Upper lobe of left lung (tissue), 6 donors: ENCODE data around the gene TULP1. TPM values are rescaled to one million over a fixed set of nuclear protein-coding genes. Genes with fewer than 3 reads are reported as not detected.

Experiments used
- ATAC-seq, 2 donors: fragments of 200-7000 bp; cut with Tn5 transposase; one replicate each; pipeline ENCODE4 v1.9.1; 2022; ENCODE audit warnings: mild to moderate bottlenecking in 2 of 2, moderate library complexity in 2 of 2; ENCODE audit not compliant: low FRiP score in 2 of 2
- DNase-seq, 2 donors: peaks; one replicate each; pipeline ENCODE4 v3.0.0-alpha.2; 2019 to 2020
- H3K27ac ChIP-seq, 4 donors: fragments of 200-600 bp; sonication (generic); one replicate each; pipeline ENCODE4 v1.5.1; 2016 to 2019
- H3K27me3 ChIP-seq, 4 donors: fragments of 200-600 bp; sonication (generic); one replicate each; pipeline ENCODE4 v1.5.1; 2017 to 2019
- H3K36me3 ChIP-seq, 4 donors: fragments of 200-600 bp; sonication (generic); one replicate each; pipeline ENCODE4 v1.5.1; 2016 to 2019
- H3K4me1 ChIP-seq, 4 donors: fragments of 200-600 bp; sonication (generic); one replicate each; pipeline ENCODE4 v1.5.1; 2018 to 2019
- H3K4me3 ChIP-seq, 4 donors: fragments of 200-600 bp; sonication (generic); one replicate each; pipeline ENCODE4 v1.5.1; 2017 to 2019; ENCODE audit warnings: mild to moderate bottlenecking in 2 of 4, moderate library complexity in 1 of 4
- H3K9me3 ChIP-seq, 4 donors: fragments of 200-600 bp; sonication (generic); one replicate each; pipeline ENCODE4 v1.5.1; 2018 to 2019
- EP300 ChIP-seq, 4 donors: sonication (generic); formaldehyde crosslinking; IDR thresholded peaks; one replicate each; pipeline ENCODE4 v1.5.1; 2017; ENCODE audit warnings: antibody characterized with exemption in 4 of 4, control low read depth in 2 of 4
- POLR2A ChIP-seq, 4 donors: fragments of 450-650 bp; IDR thresholded peaks; one replicate each; pipeline ENCODE4 v1.5.1; 2016 to 2017; ENCODE audit warnings: antibody characterized with exemption in 4 of 4, mild to moderate bottlenecking in 2 of 4
- POLR2AphosphoS5 ChIP-seq, 2 donors: sonication (generic); formaldehyde crosslinking; IDR thresholded peaks; one replicate each; pipeline ENCODE4 v1.5.1; 2017; ENCODE audit warnings: antibody characterized with exemption in 2 of 2
- WGBS, 2 donors: methylation state at CpG; one replicate each; pipeline ENCODE4 v1.1.5; 2017 to 2018; 5-methylcytosine and 5-hydroxymethylcytosine counted together
- total RNA-seq, 6 donors: library from RNA; depleted of rRNA in 4 of 6; stranded (reverse); fragments of >200 nt in 4 of 6; gene quantifications; one replicate each; pipeline versions ENCODE4 v1.1.0 to v1.2.1, GENCODE V29; 2016 to 2021
- TF ChIP-seq, protein P1 (sequence below), 6 experiments: fragments of 450-650 bp in 4 of 6; fragments of 200-600 bp in 2 of 6; sonication (generic) in 2 of 6; IDR thresholded peaks; one replicate each; pipeline ENCODE4 v1.5.1; 2016 to 2019; ENCODE audit warnings: antibody characterized with exemption in 6 of 6
- donor health status: DM: no; HTN: no; CAD: no; lungs with moderate emphysema.
- donor health status: DM: no; HTN: yes; CAD: no; lungs with severe emphysema.

The TULP1 gene
- total RNA-seq, 6 donors from 2014 or later, result not detected

DNA sequence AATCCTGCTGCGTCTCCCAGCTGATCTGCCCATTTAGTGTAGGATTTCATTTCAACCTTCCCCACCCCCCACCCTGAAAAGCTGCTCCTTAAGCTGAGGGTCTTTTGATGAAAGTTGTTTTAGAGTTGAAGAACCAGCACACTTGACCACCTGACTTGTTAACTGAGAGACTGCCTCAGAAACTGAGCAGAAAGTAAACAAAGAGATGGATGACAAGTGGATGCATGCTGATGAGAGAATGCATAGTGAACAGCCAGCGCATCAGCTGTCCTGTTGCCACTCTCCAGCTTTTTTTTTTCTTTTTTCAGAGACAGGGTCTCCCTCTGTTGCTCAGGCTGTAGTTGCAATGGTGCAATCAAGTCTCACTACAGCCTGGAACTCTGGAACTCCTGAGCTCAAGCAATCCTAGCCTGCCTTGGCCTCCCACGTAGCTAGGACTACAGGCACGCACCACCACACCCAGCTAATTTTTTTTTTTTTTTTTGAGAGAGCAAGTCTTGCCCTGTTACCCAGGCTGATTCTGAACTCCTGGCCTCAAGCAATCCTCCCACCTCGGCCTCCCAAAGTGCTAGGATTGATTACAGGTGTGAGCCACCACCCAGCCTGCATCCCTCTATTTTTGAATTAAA lies 35.0 kb downstream of the TULP1 start:
- Histone ChIP-seq H3K9me3 (no peaks in the 10 kb centered on the region), H3K4me3 (no peak overlapping the region), H3K27ac (no peak overlapping the region), H3K36me3 (peaks cover 3 to 64% (median 21%) of the 10 kb centered on the region in 4 donors), H3K4me1 (no peaks in the 10 kb centered on the region), H3K27me3 (no peaks in the 10 kb centered on the region)
- 90 to 99% methylated on average over 5 of the region's 5 CpGs for WGBS, 2 donors
- ATAC-seq (no peak), DNase-seq (no peak)
- TF ChIP-seq POLR2A (IDR thresholded peaks at IDR 0.05) (no peak), POLR2AphosphoS5 (IDR thresholded peaks at IDR 0.05) (no peak), EP300 (IDR thresholded peaks at IDR 0.05) (no peak)

DNA sequence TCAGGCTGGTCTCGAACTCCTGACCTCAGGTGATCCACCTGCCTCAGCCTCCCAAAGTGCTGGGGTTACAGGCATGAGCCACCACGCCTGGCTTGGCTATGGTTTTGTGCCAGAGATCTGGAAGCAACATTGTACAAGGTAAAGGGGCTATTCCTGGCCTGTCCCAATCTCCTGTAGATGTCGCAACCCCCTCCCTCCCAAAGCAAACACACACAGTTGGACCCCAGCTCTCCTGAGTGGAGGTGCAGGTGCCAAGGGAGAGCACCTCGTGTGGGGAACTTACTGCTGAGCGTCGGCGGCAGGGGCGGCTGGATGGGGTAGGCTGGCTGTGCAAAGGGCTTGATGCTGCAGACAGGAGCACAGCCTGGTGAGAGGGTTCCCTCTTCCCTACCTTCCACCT lies 35.7 kb downstream of the TULP1 start:
- 80 to 87% methylated on average over 3 to 8 of the region's 8 CpGs for WGBS, 2 donors
- peaks cover 3 to 68% (median 24%) of the 10 kb centered on the region in 4 donors for H3K36me3 ChIP-seq

DNA sequence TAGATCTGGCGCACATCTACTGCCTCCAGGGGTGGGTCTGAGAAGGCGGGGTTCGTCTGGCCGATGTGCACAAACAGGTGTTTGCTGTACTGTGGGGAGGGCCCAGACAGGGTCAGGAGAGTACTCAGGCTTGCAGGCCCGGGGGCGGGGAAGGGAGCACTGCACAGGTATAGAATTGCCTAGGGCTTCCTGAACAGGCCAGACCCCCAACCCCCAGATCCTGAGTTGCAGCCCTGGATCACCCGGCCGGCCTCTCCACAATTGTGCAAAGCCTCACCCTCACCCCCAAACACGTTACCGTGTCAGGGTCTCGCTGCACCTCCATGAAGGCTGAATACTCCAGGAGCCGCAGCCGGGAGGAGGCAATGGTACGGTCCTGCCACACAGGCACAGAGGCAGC lies 36.7 kb downstream of the TULP1 start:
- 77 to 89% methylated on average over 8 to 14 of the region's 14 CpGs for WGBS, 2 donors
- TF ChIP-seq, protein P1, sequence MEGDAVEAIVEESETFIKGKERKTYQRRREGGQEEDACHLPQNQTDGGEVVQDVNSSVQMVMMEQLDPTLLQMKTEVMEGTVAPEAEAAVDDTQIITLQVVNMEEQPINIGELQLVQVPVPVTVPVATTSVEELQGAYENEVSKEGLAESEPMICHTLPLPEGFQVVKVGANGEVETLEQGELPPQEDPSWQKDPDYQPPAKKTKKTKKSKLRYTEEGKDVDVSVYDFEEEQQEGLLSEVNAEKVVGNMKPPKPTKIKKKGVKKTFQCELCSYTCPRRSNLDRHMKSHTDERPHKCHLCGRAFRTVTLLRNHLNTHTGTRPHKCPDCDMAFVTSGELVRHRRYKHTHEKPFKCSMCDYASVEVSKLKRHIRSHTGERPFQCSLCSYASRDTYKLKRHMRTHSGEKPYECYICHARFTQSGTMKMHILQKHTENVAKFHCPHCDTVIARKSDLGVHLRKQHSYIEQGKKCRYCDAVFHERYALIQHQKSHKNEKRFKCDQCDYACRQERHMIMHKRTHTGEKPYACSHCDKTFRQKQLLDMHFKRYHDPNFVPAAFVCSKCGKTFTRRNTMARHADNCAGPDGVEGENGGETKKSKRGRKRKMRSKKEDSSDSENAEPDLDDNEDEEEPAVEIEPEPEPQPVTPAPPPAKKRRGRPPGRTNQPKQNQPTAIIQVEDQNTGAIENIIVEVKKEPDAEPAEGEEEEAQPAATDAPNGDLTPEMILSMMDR (IDR thresholded peaks at IDR 0.05), result no peak
- TF ChIP-seq EP300 (IDR thresholded peaks at IDR 0.05) (no peak), POLR2AphosphoS5 (IDR thresholded peaks at IDR 0.05) (no peak), POLR2A (IDR thresholded peaks at IDR 0.05) (no peak)
- Histone ChIP-seq H3K4me3 (no peak overlapping the region), H3K27me3 (no peaks in the 10 kb centered on the region), H3K36me3 (peaks cover 3 to 79% (median 32%) of the 10 kb centered on the region in 4 donors), H3K9me3 (no peaks in the 10 kb centered on the region), H3K27ac (no peak overlapping the region), H3K4me1 (peaks cover 0 to 11% (median 4%) of the 10 kb centered on the region in 4 donors)
- DNase-seq, result no peak
- ATAC-seq, result no peak

More for the DNA sequence above, 35.7 kb downstream of the TULP1 start:
- ATAC-seq (no peak), DNase-seq (no peak)
- Histone ChIP-seq H3K27me3 (no peaks in the 10 kb centered on the region), H3K4me1 (peaks cover 0 to 4% (median under 1%) of the 10 kb centered on the region in 4 donors), H3K27ac (no peak overlapping the region), H3K9me3 (no peaks in the 10 kb centered on the region), H3K4me3 (no peak overlapping the region)
- TF ChIP-seq, protein P1 (IDR thresholded peaks at IDR 0.05), result no peak
- no peak for TF ChIP-seq POLR2A (IDR thresholded peaks at IDR 0.05)
- no peak for TF ChIP-seq POLR2AphosphoS5 (IDR thresholded peaks at IDR 0.05)
- no peak for TF ChIP-seq EP300 (IDR thresholded peaks at IDR 0.05)

DNA sequence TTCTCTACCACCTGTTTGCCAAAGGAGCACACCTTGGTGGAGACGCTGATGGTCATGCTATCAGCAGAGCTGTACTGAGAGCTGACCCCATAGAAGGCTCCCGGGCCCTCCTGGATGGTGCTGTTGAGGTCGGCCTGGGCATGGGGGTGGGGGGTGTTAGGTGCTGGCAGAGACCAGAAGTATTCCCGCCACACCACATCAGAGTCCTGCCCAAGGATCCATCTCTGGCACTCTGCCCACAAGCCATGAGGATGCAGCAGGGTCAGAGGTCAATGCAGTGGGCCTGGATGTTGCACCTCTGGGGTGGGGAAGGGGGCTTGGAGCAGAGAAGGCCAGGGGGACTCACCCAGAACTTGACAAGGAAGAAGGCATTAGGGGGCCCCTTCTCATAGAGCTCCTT lies 37.1 kb downstream of the TULP1 start:
- H3K9me3 ChIP-seq, result no peaks in the 10 kb centered on the region
- no peaks in the 10 kb centered on the region for H3K27me3 ChIP-seq
- WGBS, 2 donors, result 83% methylated on average over 3 of the region's 4 CpGs; no CpG with 5 or more reads in 1 of the 2 donors
- peaks cover under 1 to 16% (median 6%) of the 10 kb centered on the region in 4 donors for H3K4me1 ChIP-seq
- TF ChIP-seq EP300 (IDR thresholded peaks at IDR 0.05) (no peak), POLR2A (IDR thresholded peaks at IDR 0.05) (no peak), POLR2AphosphoS5 (IDR thresholded peaks at IDR 0.05) (no peak)
- TF ChIP-seq, protein P1 (IDR thresholded peaks at IDR 0.05), result no peak
- no peak overlapping the region for H3K27ac ChIP-seq
- no peak overlapping the region for H3K4me3 ChIP-seq
- no peak for DNase-seq
- ATAC-seq, result no peak
- peaks cover 3 to 83% (median 37%) of the 10 kb centered on the region in 4 donors for H3K36me3 ChIP-seq

DNA sequence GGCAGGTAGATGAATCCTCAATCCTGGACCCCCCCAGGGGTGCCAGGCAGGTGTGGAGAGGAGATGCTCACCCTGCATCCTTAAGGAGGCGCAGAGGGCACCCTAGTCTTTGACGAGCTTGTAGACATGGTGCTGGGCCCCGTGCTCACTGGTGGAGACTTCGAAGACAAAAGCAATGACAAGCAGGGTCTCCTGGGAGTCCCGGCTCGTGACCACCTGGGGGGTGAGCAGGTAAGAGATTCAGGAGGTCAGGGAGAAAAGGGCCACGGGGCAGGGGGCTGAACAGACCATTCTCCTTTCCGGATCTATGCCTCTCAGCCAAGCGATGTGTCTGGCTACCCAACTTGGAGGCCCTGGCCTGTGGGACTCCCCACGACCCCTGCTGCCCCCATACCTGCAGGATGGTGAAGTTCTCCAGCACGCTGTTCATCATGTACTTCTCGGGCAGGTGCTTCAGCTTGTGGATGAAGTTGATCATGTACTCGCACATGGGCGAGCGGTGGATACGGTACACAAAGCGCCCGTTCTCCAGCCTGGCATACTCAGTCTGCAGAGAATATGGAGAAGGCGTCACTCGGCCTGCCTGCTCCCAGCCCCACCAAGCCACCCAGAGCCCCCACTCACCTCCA lies 37.6 kb downstream of the TULP1 start:
- Histone ChIP-seq H3K27ac (no peak overlapping the region), H3K4me1 (peaks cover 5 to 21% (median 10%) of the 10 kb centered on the region in 4 donors), H3K36me3 (peaks cover 3 to 84% (median 42%) of the 10 kb centered on the region in 4 donors), H3K4me3 (no peak overlapping the region), H3K9me3 (no peaks in the 10 kb centered on the region), H3K27me3 (no peaks in the 10 kb centered on the region)
- TF ChIP-seq EP300 (IDR thresholded peaks at IDR 0.05) (no peak), POLR2A (IDR thresholded peaks at IDR 0.05) (no peak), POLR2AphosphoS5 (IDR thresholded peaks at IDR 0.05) (no peak)
- TF ChIP-seq, protein P1 (IDR thresholded peaks at IDR 0.05), result no peak
- ATAC-seq, result peak in 1 of 2 donors; percentile 11
- DNase-seq, result no peak
- WGBS, 2 donors, result 93% methylated on average over 4 to 20 of the region's 20 CpGs
